HepG2 (cell line): Measurements from ENCODE around the gene PAQR5. TPM values are rescaled to one million over a fixed set of nuclear protein-coding genes. Genes with fewer than 3 reads are reported as not detected.

Experiments used
- AGO2 ChIP-seq: fragments of 200-400 bp; formaldehyde crosslinking; optimal IDR thresholded peaks from 2 replicates; pipeline ENCODE3; 2017; ENCODE audit warnings: mild to moderate bottlenecking, low read depth, low read length, moderate library complexity
- LCORL ChIP-seq, 2 experiments: fragments of 450-650 bp in 1 of 2; sonication (generic) in 1 of 2; formaldehyde crosslinking in 1 of 2; IDR thresholded peaks; 2 replicates each; pipeline versions ENCODE4 v1.5.0 to v1.6.1; 2017 to 2020; ENCODE audit warnings: antibody characterized with exemption in 1 of 2, missing genetic modification reagents in 1 of 2
- MEIS1 ChIP-seq: sonication (generic); formaldehyde crosslinking; IDR thresholded peaks from 2 replicates; pipeline ENCODE4 v1.9.0; 2021; ENCODE audit warnings: mild to moderate bottlenecking, missing genetic modification reagents, moderate library complexity, borderline replicate concordance
- SAFB2 ChIP-seq: sonication (generic); formaldehyde crosslinking; IDR thresholded peaks from 2 replicates; pipeline ENCODE4 v1.5.1; 2020; ENCODE audit warnings: missing genetic modification reagents, low read depth, mild to moderate bottlenecking, borderline replicate concordance
- TP53 ChIP-seq: sonication (generic); formaldehyde crosslinking; conservative IDR thresholded peaks from 2 replicates; pipeline ENCODE4 v1.4.0; 2020; ENCODE audit warnings: missing genetic modification reagents
- ZNF232 ChIP-seq: sonication (generic); formaldehyde crosslinking; IDR thresholded peaks from 2 replicates; pipeline ENCODE4 v1.4.0; 2020; ENCODE audit warnings: missing genetic modification reagents, borderline replicate concordance
- ZNF335 ChIP-seq: sonication (generic); formaldehyde crosslinking; IDR thresholded peaks from 2 replicates; pipeline ENCODE4 v1.4.0; 2020; ENCODE audit warnings: missing genetic modification reagents
- ZNF589 ChIP-seq: sonication (generic); formaldehyde crosslinking; conservative IDR thresholded peaks from 2 replicates; pipeline ENCODE4 v1.8.0; 2022; ENCODE audit warnings: mild to moderate bottlenecking, moderate library complexity, missing genetic modification reagents
- polyA plus RNA-seq, 8 experiments: library from polyadenylated mRNA; depleted of rRNA in 3 of 8; stranded (reverse) in 7 of 8; unstranded in 1 of 8; fragments of >200 nt; fragmentation: Illumina TruSeq in 4 of 8; extraction: Trizol in 4 of 8; gene quantifications; 2 replicates each; pipeline versions ENCODE4 v1.2.1 to v1.2.3, GENCODE V29; 2011 to 2016; ENCODE audit warnings: low read depth in 4 of 8, missing spikeins in 1 of 8, mixed read lengths in 1 of 8; ENCODE audit not compliant: insufficient read depth in 1 of 8
- total RNA-seq, 5 experiments: library from RNA; depleted of rRNA; stranded (reverse); fragments of >200 nt; fragmentation: Illumina TruSeq; extraction: Trizol; gene quantifications; 2 replicates each; pipeline ENCODE4 v1.2.3, GENCODE V29; 2016; ENCODE audit warnings: low read depth in 1 of 5
- TF ChIP-seq, protein P1 (sequence below): sonication (generic); formaldehyde crosslinking; IDR thresholded peaks from 2 replicates; pipeline ENCODE4 v1.8.0; 2023; ENCODE audit warnings: mild to moderate bottlenecking, missing genetic modification reagents
- TF ChIP-seq, protein P2 (sequence below): sonication (generic); formaldehyde crosslinking; IDR thresholded peaks from 2 replicates; pipeline ENCODE4 v1.4.0; 2020; ENCODE audit warnings: missing genetic modification reagents
- TF ChIP-seq, protein P3 (sequence below): sonication (generic); formaldehyde crosslinking; IDR thresholded peaks from 2 replicates; pipeline ENCODE4 v1.5.1; 2020; ENCODE audit warnings: mild to moderate bottlenecking, moderate library complexity, missing genetic modification reagents
- TF ChIP-seq, protein P4 (sequence below): sonication (generic); IDR thresholded peaks from 2 replicates; pipeline ENCODE4 v1.6.1; 2016; ENCODE audit warnings: low read depth, borderline replicate concordance
- TF ChIP-seq, protein P5 (sequence below): sonication (generic); formaldehyde crosslinking; IDR thresholded peaks from 2 replicates; pipeline ENCODE4 v1.4.0; 2020; ENCODE audit warnings: missing genetic modification reagents
- TF ChIP-seq, protein P6 (sequence below): sonication (generic); formaldehyde crosslinking; conservative IDR thresholded peaks from 2 replicates; pipeline ENCODE4 v1.8.0; 2022; ENCODE audit warnings: mild to moderate bottlenecking, moderate library complexity, missing genetic modification reagents
- TF ChIP-seq, protein P7 (sequence below): sonication (generic); formaldehyde crosslinking; IDR thresholded peaks from 2 replicates; pipeline ENCODE4 v1.8.0; 2022; ENCODE audit warnings: missing genetic modification reagents, low read depth, mild to moderate bottlenecking, borderline replicate concordance
- TF ChIP-seq, protein P8 (sequence below): sonication (generic); formaldehyde crosslinking; IDR thresholded peaks from 2 replicates; pipeline ENCODE4 v1.5.0; 2020; ENCODE audit warnings: mild to moderate bottlenecking, low read depth, missing genetic modification reagents, borderline replicate concordance
- TF ChIP-seq, protein P9 (sequence below): conservative IDR thresholded peaks from 2 replicates; pipeline ENCODE4 v1.6.1; 2018; ENCODE audit warnings: missing genetic modification reagents

Gene PAQR5
- total and polyA plus RNA-seq, 2 of the 13 experiments (the other 11 are each of a cell fraction or from before 2014, with no cell fraction given) = 0.53 to 1.3 TPM

DNA sequence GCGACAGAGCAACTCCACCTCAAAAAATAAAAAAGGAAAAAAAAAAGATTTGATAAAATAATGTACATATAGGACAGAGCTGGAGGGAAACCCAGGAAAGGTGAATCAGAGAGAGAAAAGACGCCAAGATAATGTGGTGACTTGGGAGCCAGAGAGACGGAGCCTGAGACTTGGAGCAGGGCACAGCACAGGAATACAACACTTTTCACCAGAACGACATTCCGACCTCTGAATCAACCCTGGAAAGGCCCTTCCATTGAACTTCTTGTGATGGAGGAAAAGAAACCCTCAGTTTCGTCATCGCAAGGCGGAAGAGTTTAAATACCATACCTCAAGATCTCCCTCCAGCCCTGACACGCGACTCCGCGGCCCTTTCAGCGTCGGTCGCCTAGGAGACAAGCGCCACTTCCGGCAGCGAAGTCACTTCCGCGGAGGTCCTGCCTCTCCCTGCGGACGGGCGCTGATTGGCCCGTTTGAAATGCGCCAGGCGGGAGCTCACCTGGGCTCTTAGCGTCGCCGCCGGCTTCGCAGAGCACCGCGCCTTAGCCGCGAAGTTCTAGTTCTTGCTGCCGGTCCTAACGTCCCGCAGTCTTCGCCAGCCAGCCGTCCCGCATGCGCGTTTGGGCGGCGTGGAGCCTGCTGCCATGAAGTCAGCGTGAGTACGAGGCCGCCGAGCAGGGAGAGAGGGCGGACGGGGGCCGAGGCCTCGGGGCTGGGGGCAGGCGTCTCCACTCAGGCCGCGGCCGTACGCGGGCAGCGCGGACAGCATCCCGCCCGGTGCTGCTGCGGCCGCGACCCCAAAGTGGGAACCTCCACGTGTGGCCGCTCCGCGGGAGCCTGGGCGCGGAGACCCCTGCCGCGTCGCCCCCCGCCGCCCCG lies 115.3 kb downstream of the PAQR5 start, which contains the start of gene KIF23 (continued):
- TF ChIP-seq, protein P1, sequence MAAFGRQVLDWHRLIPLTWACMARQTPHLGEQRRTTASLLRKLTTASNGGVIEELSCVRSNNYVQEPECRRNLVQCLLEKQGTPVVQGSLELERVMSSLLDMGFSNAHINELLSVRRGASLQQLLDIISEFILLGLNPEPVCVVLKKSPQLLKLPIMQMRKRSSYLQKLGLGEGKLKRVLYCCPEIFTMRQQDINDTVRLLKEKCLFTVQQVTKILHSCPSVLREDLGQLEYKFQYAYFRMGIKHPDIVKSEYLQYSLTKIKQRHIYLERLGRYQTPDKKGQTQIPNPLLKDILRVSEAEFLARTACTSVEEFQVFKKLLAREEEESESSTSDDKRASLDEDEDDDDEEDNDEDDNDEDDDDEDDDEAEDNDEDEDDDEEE (CRISPR knock-in tag) = no peak
- TF ChIP-seq, protein P2, sequence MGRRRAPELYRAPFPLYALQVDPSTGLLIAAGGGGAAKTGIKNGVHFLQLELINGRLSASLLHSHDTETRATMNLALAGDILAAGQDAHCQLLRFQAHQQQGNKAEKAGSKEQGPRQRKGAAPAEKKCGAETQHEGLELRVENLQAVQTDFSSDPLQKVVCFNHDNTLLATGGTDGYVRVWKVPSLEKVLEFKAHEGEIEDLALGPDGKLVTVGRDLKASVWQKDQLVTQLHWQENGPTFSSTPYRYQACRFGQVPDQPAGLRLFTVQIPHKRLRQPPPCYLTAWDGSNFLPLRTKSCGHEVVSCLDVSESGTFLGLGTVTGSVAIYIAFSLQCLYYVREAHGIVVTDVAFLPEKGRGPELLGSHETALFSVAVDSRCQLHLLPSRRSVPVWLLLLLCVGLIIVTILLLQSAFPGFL = no peak
- TF ChIP-seq, protein P3, sequence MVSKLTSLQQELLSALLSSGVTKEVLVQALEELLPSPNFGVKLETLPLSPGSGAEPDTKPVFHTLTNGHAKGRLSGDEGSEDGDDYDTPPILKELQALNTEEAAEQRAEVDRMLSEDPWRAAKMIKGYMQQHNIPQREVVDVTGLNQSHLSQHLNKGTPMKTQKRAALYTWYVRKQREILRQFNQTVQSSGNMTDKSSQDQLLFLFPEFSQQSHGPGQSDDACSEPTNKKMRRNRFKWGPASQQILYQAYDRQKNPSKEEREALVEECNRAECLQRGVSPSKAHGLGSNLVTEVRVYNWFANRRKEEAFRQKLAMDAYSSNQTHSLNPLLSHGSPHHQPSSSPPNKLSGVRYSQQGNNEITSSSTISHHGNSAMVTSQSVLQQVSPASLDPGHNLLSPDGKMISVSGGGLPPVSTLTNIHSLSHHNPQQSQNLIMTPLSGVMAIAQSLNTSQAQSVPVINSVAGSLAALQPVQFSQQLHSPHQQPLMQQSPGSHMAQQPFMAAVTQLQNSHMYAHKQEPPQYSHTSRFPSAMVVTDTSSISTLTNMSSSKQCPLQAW (CRISPR knock-in tag) = peak; percentile 59; the same call in 1 of the 2 replicates
- TF ChIP-seq LCORL (IDR thresholded peaks at IDR 0.05) = no peak
- peak; percentile 54; the same call in 1 of the 2 replicates for TF ChIP-seq LCORL (CRISPR knock-in tag; IDR thresholded peaks at IDR 0.05)
- TF ChIP-seq, protein P4, sequence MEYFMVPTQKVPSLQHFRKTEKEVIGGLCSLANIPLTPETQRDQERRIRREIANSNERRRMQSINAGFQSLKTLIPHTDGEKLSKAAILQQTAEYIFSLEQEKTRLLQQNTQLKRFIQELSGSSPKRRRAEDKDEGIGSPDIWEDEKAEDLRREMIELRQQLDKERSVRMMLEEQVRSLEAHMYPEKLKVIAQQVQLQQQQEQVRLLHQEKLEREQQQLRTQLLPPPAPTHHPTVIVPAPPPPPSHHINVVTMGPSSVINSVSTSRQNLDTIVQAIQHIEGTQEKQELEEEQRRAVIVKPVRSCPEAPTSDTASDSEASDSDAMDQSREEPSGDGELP = peak; percentile 63; the same call in 1 of the 2 replicates
- TF ChIP-seq TP53 = no peak
- TF ChIP-seq SAFB2 = no peak
- TF ChIP-seq MEIS1 = no peak
- TF ChIP-seq ZNF335 (CRISPR knock-in tag) = no peak
- TF ChIP-seq, protein P5, sequence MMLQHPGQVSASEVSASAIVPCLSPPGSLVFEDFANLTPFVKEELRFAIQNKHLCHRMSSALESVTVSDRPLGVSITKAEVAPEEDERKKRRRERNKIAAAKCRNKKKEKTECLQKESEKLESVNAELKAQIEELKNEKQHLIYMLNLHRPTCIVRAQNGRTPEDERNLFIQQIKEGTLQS (CRISPR knock-in tag) = peak; percentile 29; the same call in 1 of the 2 replicates
- TF ChIP-seq, protein P6, sequence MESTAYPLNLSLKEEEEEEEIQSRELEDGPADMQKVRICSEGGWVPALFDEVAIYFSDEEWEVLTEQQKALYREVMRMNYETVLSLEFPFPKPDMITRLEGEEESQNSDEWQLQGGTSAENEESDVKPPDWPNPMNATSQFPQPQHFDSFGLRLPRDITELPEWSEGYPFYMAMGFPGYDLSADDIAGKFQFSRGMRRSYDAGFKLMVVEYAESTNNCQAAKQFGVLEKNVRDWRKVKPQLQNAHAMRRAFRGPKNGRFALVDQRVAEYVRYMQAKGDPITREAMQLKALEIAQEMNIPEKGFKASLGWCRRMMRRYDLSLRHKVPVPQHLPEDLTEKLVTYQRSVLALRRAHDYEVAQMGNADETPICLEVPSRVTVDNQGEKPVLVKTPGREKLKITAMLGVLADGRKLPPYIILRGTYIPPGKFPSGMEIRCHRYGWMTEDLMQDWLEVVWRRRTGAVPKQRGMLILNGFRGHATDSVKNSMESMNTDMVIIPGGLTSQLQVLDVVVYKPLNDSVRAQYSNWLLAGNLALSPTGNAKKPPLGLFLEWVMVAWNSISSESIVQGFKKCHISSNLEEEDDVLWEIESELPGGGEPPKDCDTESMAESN (CRISPR knock-in tag) = peak; percentile 96
- TF ChIP-seq, protein P7, sequence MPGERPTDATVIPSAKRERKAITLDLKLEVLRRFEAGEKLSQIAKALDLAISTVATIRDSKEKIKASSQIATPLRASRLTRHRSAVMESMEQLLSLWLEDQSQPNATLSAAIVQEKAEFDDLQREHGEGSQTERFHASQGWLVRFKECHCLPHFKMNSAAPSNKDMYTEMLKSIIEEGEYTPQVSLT = no peak
- TF ChIP-seq, protein P8, sequence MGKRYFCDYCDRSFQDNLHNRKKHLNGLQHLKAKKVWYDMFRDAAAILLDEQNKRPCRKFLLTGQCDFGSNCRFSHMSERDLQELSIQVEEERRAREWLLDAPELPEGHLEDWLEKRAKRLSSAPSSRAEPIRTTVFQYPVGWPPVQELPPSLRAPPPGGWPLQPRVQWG (CRISPR knock-in tag) = no peak
- TF ChIP-seq ZNF589 = 0 out of 2 replicates have a peak, but pooled peaks have one; percentile 39
- peak; percentile 48; the same call in 1 of the 2 replicates for TF ChIP-seq ZNF232
- TF ChIP-seq, protein P9, sequence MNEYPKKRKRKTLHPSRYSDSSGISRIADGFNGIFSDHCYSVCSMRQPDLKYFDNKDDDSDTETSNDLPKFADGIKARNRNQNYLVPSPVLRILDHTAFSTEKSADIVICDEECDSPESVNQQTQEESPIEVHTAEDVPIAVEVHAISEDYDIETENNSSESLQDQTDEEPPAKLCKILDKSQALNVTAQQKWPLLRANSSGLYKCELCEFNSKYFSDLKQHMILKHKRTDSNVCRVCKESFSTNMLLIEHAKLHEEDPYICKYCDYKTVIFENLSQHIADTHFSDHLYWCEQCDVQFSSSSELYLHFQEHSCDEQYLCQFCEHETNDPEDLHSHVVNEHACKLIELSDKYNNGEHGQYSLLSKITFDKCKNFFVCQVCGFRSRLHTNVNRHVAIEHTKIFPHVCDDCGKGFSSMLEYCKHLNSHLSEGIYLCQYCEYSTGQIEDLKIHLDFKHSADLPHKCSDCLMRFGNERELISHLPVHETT (CRISPR knock-in tag) = 0 out of 2 replicates have a peak, but pooled peaks have one; percentile 26
- no peak for TF ChIP-seq AGO2
